GM12878 (cell line): Measurements from ENCODE around the gene ARRB2. TPM values are rescaled to one million over a fixed set of nuclear protein-coding genes. Genes with fewer than 3 reads are reported as not detected.

ENCODE experiments used
- DPF2 ChIP-seq: fragments of 450-650 bp; IDR thresholded peaks from 2 replicates; pipeline ENCODE4 v1.6.1; 2017; ENCODE audit warnings: mild to moderate bottlenecking
- ETV6 ChIP-seq, 2 experiments: fragments of 450-650 bp in 1 of 2; IDR thresholded peaks in 1 of 2; conservative IDR thresholded peaks in 1 of 2; 2 replicates each; pipeline ENCODE4 v1.6.1; 2014; ENCODE audit warnings: antibody characterized with exemption in 1 of 2, borderline replicate concordance in 1 of 2, low read depth in 1 of 2, mild to moderate bottlenecking in 1 of 2, moderate library complexity in 1 of 2
- IRF3 ChIP-seq: fragments of 450-650 bp; IDR thresholded peaks from 2 replicates; pipeline ENCODE4 v1.6.1; 2014; ENCODE audit warnings: mild to moderate bottlenecking
- NFIC ChIP-seq: IDR thresholded peaks from 2 replicates; pipeline ENCODE4 v1.6.1; 2012; ENCODE audit warnings: low read depth, mild to moderate bottlenecking, inconsistent platforms, low read length, moderate library complexity
- ZNF24 ChIP-seq: fragments of 450-650 bp; IDR thresholded peaks from 2 replicates; pipeline ENCODE4 v1.6.1; 2017; ENCODE audit warnings: antibody characterized with exemption, mild to moderate bottlenecking
- ZZZ3 ChIP-seq: IDR thresholded peaks from 2 replicates; pipeline ENCODE4 v1.6.1; 2011; ENCODE audit warnings: low read depth; ENCODE audit not compliant: control insufficient read depth, insufficient read length
- polyA plus RNA-seq, 11 experiments: library from polyadenylated mRNA; depleted of rRNA in 4 of 11; unstranded in 6 of 11; stranded (reverse) in 5 of 11; fragments of >200 nt; fragmentation: Nextera tagmentation in 4 of 11; fragmentation: Illumina TruSeq in 1 of 11; extraction: Ambion mirVana in 4 of 11; extraction: Trizol in 1 of 11; gene quantifications; 1 replicate in 1 of 11; 2 replicates in 10 of 11; pipeline versions ENCODE4 v1.2.1 to v1.2.3, GENCODE V29; 2011 to 2016; ENCODE audit warnings: inconsistent platforms in 2 of 11, missing spikeins in 2 of 11, low read depth in 1 of 11
- total RNA-seq, 4 experiments: library from RNA; depleted of rRNA in 3 of 4; stranded (reverse); fragments of >200 nt in 3 of 4; fragmentation: Illumina TruSeq in 1 of 4; extraction: Trizol in 1 of 4; gene quantifications; 2 replicates each; pipeline versions ENCODE4 v1.2.1 to v1.2.3, GENCODE V29; 2013 to 2021
- TF ChIP-seq, protein P1 (sequence below): fragments of 450-650 bp; IDR thresholded peaks from 2 replicates; pipeline ENCODE4 v1.6.1; 2016; ENCODE audit warnings: mild to moderate bottlenecking, moderate library complexity, borderline replicate concordance
- TF ChIP-seq, protein P2 (sequence below): fragments of 450-650 bp; IDR thresholded peaks from 2 replicates; pipeline ENCODE4 v1.6.1; 2017; ENCODE audit warnings: mild to moderate bottlenecking

ARRB2 gene
- total and polyA plus RNA-seq, 10 of the 15 experiments (the other 5 are each of a cell fraction or from before 2014, with no cell fraction given), result 6.5 to 75.2 (median 43.1) TPM

DNA sequence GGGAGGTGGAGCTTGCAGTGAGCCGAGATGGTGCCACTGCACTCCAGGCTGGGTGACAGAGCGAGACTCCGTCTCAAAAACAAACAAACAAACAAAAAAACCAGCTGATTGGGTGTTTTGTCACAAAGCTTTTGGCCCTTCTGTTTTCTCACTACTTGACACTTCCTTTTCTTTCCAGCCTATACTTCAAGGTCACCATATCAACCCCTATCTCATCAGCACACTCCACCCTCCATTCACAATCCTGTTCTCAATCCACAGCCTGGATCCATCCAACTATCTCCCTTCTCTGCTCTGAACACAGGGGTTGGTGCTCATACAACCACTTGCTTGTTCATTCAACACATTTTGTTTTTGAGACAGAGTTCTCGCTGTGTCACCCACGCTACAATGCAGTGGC lies 14.2 kb downstream of the ARRB2 start (continued):
- TF ChIP-seq, protein P1, sequence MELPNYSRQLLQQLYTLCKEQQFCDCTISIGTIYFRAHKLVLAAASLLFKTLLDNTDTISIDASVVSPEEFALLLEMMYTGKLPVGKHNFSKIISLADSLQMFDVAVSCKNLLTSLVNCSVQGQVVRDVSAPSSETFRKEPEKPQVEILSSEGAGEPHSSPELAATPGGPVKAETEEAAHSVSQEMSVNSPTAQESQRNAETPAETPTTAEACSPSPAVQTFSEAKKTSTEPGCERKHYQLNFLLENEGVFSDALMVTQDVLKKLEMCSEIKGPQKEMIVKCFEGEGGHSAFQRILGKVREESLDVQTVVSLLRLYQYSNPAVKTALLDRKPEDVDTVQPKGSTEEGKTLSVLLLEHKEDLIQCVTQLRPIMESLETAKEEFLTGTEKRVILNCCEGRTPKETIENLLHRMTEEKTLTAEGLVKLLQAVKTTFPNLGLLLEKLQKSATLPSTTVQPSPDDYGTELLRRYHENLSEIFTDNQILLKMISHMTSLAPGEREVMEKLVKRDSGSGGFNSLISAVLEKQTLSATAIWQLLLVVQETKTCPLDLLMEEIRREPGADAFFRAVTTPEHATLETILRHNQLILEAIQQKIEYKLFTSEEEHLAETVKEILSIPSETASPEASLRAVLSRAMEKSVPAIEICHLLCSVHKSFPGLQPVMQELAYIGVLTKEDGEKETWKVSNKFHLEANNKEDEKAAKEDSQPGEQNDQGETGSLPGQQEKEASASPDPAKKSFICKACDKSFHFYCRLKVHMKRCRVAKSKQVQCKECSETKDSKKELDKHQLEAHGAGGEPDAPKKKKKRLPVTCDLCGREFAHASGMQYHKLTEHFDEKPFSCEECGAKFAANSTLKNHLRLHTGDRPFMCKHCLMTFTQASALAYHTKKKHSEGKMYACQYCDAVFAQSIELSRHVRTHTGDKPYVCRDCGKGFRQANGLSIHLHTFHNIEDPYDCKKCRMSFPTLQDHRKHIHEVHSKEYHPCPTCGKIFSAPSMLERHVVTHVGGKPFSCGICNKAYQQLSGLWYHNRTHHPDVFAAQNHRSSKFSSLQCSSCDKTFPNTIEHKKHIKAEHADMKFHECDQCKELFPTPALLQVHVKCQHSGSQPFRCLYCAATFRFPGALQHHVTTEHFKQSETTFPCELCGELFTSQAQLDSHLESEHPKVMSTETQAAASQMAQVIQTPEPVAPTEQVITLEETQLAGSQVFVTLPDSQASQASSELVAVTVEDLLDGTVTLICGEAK, result no peak
- TF ChIP-seq, protein P2, sequence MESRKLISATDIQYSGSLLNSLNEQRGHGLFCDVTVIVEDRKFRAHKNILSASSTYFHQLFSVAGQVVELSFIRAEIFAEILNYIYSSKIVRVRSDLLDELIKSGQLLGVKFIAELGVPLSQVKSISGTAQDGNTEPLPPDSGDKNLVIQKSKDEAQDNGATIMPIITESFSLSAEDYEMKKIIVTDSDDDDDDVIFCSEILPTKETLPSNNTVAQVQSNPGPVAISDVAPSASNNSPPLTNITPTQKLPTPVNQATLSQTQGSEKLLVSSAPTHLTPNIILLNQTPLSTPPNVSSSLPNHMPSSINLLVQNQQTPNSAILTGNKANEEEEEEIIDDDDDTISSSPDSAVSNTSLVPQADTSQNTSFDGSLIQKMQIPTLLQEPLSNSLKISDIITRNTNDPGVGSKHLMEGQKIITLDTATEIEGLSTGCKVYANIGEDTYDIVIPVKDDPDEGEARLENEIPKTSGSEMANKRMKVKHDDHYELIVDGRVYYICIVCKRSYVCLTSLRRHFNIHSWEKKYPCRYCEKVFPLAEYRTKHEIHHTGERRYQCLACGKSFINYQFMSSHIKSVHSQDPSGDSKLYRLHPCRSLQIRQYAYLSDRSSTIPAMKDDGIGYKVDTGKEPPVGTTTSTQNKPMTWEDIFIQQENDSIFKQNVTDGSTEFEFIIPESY, result no peak
- TF ChIP-seq IRF3 (no peak), ZNF24 (no peak), NFIC (no peak), ZZZ3 (no peak), ETV6 (conservative IDR thresholded peaks at IDR 0.05 in 1 of 2, IDR thresholded peaks at IDR 0.05 in 1 of 2; ENCODE audit: borderline replicate concordance in 1 of 2, low read depth in 1 of 2) (no peak), DPF2 (no peak)
